ENCODE measurements around the gene ADAMTSL3.

- TF ChIP-seq REST (IDR thresholded peaks at IDR 0.05; ENCODE audit: unreplicated experiment) (no peak), CTCF (conservative IDR thresholded peaks at IDR 0.05; ENCODE audit: low read depth in 2 of 2) (no peak), POLR2AphosphoS5 (IDR thresholded peaks at IDR 0.05; ENCODE audit: low read depth) (no peak), EZH2phosphoT487 (IDR thresholded peaks at IDR 0.05; ENCODE audit: unreplicated experiment) (no peak), ZNF462 (CRISPR knock-in tag; IDR thresholded peaks at IDR 0.05) (no peak), EZH2 (IDR thresholded peaks at IDR 0.05; ENCODE audit: low read depth, unreplicated experiment) (no peak), ZNF114 (CRISPR knock-in tag; IDR thresholded peaks at IDR 0.05) (no peak), JUNB (IDR thresholded peaks at IDR 0.05; ENCODE audit: unreplicated experiment) (no peak), NANOG (IDR thresholded peaks at IDR 0.05; ENCODE audit: borderline replicate concordance) (no peak), CREB1 (CRISPR knock-in tag; IDR thresholded peaks at IDR 0.05; ENCODE audit: low read depth) (no peak), STAT1 (IDR thresholded peaks at IDR 0.05; ENCODE audit: unreplicated experiment) (no peak), ZNF331 (CRISPR knock-in tag; IDR thresholded peaks at IDR 0.05; ENCODE audit: low read depth) (no peak)
- TF ChIP-seq, protein P1, sequence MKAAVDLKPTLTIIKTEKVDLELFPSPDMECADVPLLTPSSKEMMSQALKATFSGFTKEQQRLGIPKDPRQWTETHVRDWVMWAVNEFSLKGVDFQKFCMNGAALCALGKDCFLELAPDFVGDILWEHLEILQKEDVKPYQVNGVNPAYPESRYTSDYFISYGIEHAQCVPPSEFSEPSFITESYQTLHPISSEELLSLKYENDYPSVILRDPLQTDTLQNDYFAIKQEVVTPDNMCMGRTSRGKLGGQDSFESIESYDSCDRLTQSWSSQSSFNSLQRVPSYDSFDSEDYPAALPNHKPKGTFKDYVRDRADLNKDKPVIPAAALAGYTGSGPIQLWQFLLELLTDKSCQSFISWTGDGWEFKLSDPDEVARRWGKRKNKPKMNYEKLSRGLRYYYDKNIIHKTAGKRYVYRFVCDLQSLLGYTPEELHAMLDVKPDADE (IDR thresholded peaks at IDR 0.05), result no peak
Measured at GRCh38 chr15:83717010-83717409, 63.1 kb downstream of the ADAMTSL3 start.
